ENCODE results near the gene TMEM207. TPM values are rescaled to one million over a fixed set of nuclear protein-coding genes. Genes with fewer than 3 reads are reported as not detected.
A peak's percentile ranks its signal among the peaks of the same experiment; 100 is the strongest.

TMEM207 gene
- polyA plus RNA-seq, 3 donors: not detected

DNA sequence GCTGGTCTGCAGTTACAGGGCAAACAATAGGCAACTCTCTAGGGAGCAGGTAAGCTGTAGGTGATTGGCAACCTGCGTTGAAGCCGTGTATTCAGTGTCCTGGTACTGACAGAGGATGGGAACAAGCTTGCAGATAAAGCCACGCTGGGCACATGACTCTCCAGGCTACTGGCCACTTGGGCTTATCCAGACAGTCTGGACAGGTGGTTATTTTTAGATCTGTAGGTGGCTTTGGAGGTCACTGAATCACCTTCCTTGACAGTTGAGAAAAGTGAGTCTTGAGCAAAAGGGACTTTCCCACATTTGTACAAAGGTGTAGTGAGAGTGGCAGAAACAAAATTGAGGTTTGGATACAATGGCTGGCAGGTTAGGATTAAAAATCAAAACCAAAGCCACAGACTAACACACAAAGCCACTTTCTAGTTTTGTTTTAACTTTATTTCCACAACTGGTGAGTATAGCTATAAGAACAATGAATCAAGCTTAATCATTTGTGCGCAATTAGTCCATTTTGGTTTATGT lies 41.9 kb upstream of the TMEM207 start:
- Mint-ChIP-seq H3K9me3 (peaks cover 0 to 2% (median 0%) of the 10 kb centered on the region in 7 donors), H3K4me1 (peaks cover 6% of the 10 kb centered on the region)

DNA sequence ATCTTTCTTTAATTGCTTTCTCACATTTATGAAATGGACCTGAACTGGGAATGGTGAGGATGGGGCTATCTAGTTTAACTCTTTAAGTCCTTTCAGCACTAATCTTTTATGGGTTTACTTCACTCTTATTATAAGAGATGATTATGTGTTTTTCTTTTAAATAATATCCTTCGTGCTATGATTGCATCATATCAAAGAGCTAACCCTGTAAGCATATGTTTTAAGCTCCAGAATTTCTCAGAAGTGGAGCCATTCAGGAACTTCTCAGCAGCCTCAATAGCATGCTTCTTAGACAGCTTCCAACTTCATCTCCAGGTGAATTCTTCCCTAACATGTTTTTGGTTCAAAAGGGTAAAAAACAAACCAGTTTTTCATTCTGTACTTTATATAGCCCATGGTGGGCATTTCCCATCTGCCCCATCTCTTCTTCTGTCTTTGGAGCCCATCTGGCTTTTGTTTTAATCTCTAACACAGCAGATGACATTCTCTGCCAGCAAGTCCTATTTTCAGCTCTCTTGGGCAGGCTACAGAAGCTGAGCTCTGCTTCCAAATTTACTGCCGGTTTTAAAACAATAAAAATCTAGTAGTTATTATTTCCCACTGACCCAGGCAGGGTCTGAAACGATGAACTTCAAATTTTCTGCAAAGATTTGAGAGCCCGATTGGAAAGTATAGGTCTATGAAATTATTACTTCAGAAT lies 37.4 kb upstream of the TMEM207 start:
- Histone ChIP-seq H3K4me3 (replicated peaks in 1 of 3; ENCODE audit: low read depth in 2 of 3, low read length in 3 of 3) (no peak overlapping the region), H3K79me2 (ENCODE audit: insufficient read depth, low read length) (no peaks in the 10 kb centered on the region), H3K9ac (ENCODE audit: insufficient read depth, low read length, poor library complexity, severe bottlenecking) (no peak overlapping the region), H4K20me1 (ENCODE audit: insufficient read depth, low read length) (no peaks in the 10 kb centered on the region), H3K36me3 (replicated peaks in 1 of 2; ENCODE audit: control insufficient read depth in 1 of 2, insufficient read depth in 2 of 2, low read length in 2 of 2) (no peaks in the 10 kb centered on the region), H3K27ac (ENCODE audit: low read depth in 1 of 2, low read length in 2 of 2) (no peak overlapping the region), H3K27me3 (ENCODE audit: control insufficient read depth in 2 of 2, insufficient read depth in 2 of 2, low read length in 2 of 2) (peaks cover 38 to 45% of the 10 kb centered on the region in 2 donors), H3K9me3 (replicated peaks in 1 of 2; ENCODE audit: control insufficient read depth in 1 of 2, insufficient read depth in 1 of 2, low read length in 2 of 2) (no peaks in the 10 kb centered on the region), H3K4me1 (ENCODE audit: control insufficient read depth in 1 of 2, insufficient read depth in 2 of 2, low read length in 2 of 2) (no peaks in the 10 kb centered on the region), H2AFZ (ENCODE audit: insufficient read depth, low read depth, low read length, poor library complexity, severe bottlenecking) (no peak overlapping the region), H3K4me2 (replicated peaks; ENCODE audit: extremely low read depth, low read length, poor library complexity, severe bottlenecking) (no peak overlapping the region)
- TF ChIP-seq, protein P1, sequence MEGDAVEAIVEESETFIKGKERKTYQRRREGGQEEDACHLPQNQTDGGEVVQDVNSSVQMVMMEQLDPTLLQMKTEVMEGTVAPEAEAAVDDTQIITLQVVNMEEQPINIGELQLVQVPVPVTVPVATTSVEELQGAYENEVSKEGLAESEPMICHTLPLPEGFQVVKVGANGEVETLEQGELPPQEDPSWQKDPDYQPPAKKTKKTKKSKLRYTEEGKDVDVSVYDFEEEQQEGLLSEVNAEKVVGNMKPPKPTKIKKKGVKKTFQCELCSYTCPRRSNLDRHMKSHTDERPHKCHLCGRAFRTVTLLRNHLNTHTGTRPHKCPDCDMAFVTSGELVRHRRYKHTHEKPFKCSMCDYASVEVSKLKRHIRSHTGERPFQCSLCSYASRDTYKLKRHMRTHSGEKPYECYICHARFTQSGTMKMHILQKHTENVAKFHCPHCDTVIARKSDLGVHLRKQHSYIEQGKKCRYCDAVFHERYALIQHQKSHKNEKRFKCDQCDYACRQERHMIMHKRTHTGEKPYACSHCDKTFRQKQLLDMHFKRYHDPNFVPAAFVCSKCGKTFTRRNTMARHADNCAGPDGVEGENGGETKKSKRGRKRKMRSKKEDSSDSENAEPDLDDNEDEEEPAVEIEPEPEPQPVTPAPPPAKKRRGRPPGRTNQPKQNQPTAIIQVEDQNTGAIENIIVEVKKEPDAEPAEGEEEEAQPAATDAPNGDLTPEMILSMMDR (IDR thresholded peaks at IDR 0.05): no peak
- intact Hi-C loops (cut with micrococcal nuclease): no loop called here
- Mint-ChIP-seq H3K27ac (no peak overlapping the region), H3K36me3 (no peaks in the 10 kb centered on the region), H3K4me3 (peak overlapping the region in 1 of 2 donors; percentile 36), H3K9me3 (peaks cover 0 to 2% (median 0%) of the 10 kb centered on the region in 7 donors), H3K27me3 (ENCODE audit: low read depth in 3 of 3) (peaks cover 25 to 45% (median 40%) of the 10 kb centered on the region in 3 donors), H3K4me1 (no peaks in the 10 kb centered on the region)
- DNase-seq: no peak
- no CpG with 5 or more reads among the region's 4 CpGs for WGBS (ENCODE audit: insufficient coverage)

More for the DNA sequence above, 41.9 kb upstream of the TMEM207 start:
- Histone ChIP-seq H3K4me1 (ENCODE audit: control insufficient read depth in 1 of 2, insufficient read depth in 2 of 2, low read length in 2 of 2) (peaks cover 0 to 8% of the 10 kb centered on the region in 2 donors), H3K36me3 (replicated peaks in 1 of 2; ENCODE audit: control insufficient read depth in 1 of 2, insufficient read depth in 2 of 2, low read length in 2 of 2) (no peaks in the 10 kb centered on the region), H3K27ac (ENCODE audit: low read depth in 1 of 2, low read length in 2 of 2) (no peak overlapping the region), H3K9ac (ENCODE audit: insufficient read depth, low read length, poor library complexity, severe bottlenecking) (no peak overlapping the region), H3K27me3 (ENCODE audit: control insufficient read depth in 2 of 2, insufficient read depth in 2 of 2, low read length in 2 of 2) (peaks cover 27 to 37% of the 10 kb centered on the region in 2 donors), H4K20me1 (ENCODE audit: insufficient read depth, low read length) (no peaks in the 10 kb centered on the region), H3K4me3 (replicated peaks in 1 of 3; ENCODE audit: low read depth in 2 of 3, low read length in 3 of 3) (no peak overlapping the region), H3K4me2 (replicated peaks; ENCODE audit: extremely low read depth, low read length, poor library complexity, severe bottlenecking) (no peak overlapping the region), H3K9me3 (replicated peaks in 1 of 2; ENCODE audit: control insufficient read depth in 1 of 2, insufficient read depth in 1 of 2, low read length in 2 of 2) (no peaks in the 10 kb centered on the region), H2AFZ (ENCODE audit: insufficient read depth, low read depth, low read length, poor library complexity, severe bottlenecking) (no peak overlapping the region), H3K79me2 (ENCODE audit: insufficient read depth, low read length) (no peaks in the 10 kb centered on the region)
- no peak for DNase-seq
- Mint-ChIP-seq H3K36me3 (no peaks in the 10 kb centered on the region), H3K27me3 (ENCODE audit: low read depth in 3 of 3) (peaks cover 15 to 27% (median 26%) of the 10 kb centered on the region in 3 donors), H3K4me3 (no peak overlapping the region), H3K27ac (no peak overlapping the region)
- intact Hi-C loops (cut with micrococcal nuclease): no loop called here
- WGBS (ENCODE audit: insufficient coverage): 88% methylated on average over 4 of the region's 4 CpGs
- TF ChIP-seq, protein P1 (IDR thresholded peaks at IDR 0.05): no peak
